ENCODE measurements around the gene MPDZ. TPM values are rescaled to one million over a fixed set of nuclear protein-coding genes. Genes with fewer than 3 reads are reported as not detected.

Gene MPDZ
- total RNA-seq, 4 donors from 2014 or later = 34.2 to 53.9 (median 45.1) TPM

GRCh38 chr9:13163287-13163686 is 116.2 kb downstream of the MPDZ start:
- DNase-seq = no peak
- WGBS, 2 donors = 84 to 85% methylated on average over 2 of the region's 2 CpGs
- H3K4me3 ChIP-seq (replicated peaks in 1 of 3) = no peak overlapping the region
- peaks cover 0 to 4% of the 10 kb centered on the region in 2 donors for H3K36me3 ChIP-seq
- H3K9me3 ChIP-seq = no peaks in the 10 kb centered on the region
- no peak for TF ChIP-seq POLR2A (IDR thresholded peaks at IDR 0.05)
- no peaks in the 10 kb centered on the region for H3K4me1 ChIP-seq
- intact Hi-C loops (cut with DNase I) = no loop called here
- H3K27ac ChIP-seq = no peak overlapping the region
- H3K27me3 ChIP-seq = no peaks in the 10 kb centered on the region

GRCh38 chr9:13160051-13160450 is 119.4 kb downstream of the MPDZ start:
- TF ChIP-seq POLR2A (IDR thresholded peaks at IDR 0.05) = no peak
- TF ChIP-seq, protein P1, sequence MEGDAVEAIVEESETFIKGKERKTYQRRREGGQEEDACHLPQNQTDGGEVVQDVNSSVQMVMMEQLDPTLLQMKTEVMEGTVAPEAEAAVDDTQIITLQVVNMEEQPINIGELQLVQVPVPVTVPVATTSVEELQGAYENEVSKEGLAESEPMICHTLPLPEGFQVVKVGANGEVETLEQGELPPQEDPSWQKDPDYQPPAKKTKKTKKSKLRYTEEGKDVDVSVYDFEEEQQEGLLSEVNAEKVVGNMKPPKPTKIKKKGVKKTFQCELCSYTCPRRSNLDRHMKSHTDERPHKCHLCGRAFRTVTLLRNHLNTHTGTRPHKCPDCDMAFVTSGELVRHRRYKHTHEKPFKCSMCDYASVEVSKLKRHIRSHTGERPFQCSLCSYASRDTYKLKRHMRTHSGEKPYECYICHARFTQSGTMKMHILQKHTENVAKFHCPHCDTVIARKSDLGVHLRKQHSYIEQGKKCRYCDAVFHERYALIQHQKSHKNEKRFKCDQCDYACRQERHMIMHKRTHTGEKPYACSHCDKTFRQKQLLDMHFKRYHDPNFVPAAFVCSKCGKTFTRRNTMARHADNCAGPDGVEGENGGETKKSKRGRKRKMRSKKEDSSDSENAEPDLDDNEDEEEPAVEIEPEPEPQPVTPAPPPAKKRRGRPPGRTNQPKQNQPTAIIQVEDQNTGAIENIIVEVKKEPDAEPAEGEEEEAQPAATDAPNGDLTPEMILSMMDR (IDR thresholded peaks at IDR 0.05) = no peak
- Histone ChIP-seq H3K27ac (no peak overlapping the region), H3K4me3 (replicated peaks in 1 of 3) (no peak overlapping the region), H3K9me3 (no peaks in the 10 kb centered on the region), H3K4me1 (no peaks in the 10 kb centered on the region), H3K36me3 (peaks cover 0 to 7% of the 10 kb centered on the region in 2 donors), H3K27me3 (no peaks in the 10 kb centered on the region)
- 100% methylated on average over 1 of the region's 1 CpG for WGBS, 2 donors
- intact Hi-C loops (cut with DNase I) = no loop called here
- no peak for DNase-seq

DNA sequence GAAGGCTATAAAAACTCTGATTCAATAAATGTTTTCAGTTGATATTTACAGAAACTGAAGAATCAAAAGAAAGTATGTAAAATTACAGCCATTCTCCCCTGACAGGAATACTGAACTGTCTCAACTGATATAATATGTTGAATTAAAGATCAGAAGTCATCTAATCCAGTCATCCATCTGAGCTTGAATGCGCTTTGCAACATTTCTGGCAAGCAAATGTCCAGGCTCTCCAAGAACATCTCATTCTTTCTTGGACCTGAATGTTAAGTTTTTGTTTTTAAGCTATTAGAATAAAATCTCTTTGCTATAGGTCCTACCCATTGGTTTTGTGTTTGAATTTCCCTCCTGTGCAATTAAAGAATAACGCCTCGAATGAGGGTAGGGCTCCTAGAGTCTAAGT is 120.5 kb downstream of the MPDZ start:
- Histone ChIP-seq H3K36me3 (peaks cover 0 to 7% of the 10 kb centered on the region in 2 donors), H3K27ac (no peak overlapping the region), H3K9me3 (no peaks in the 10 kb centered on the region), H3K4me3 (replicated peaks in 1 of 3) (no peak overlapping the region), H3K4me1 (no peaks in the 10 kb centered on the region), H3K27me3 (no peaks in the 10 kb centered on the region)
- no peak for DNase-seq
- TF ChIP-seq POLR2A (IDR thresholded peaks at IDR 0.05) = no peak
- TF ChIP-seq, protein P1 (IDR thresholded peaks at IDR 0.05) = no peak
- 71 to 75% methylated on average over 3 of the region's 3 CpGs for WGBS, 2 donors
- intact Hi-C loops (cut with DNase I) = no loop called here

DNA sequence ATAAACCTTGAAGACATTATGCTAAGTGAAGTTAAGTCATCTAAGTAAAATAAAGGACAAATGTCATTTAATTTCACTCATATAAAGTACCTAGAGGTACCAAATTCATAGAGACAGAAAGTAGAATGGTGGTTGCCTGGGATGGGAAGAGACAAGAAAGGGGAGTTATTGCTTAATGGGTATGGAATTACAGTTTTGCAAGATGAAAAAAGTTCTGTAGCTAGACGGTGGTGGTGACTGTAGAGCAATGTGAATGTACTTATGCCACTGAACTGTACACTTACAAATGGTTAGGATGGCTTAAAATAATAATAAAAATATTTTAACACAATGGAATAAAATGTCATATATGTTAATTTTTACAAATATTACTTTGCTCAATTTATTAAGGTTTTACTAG is 128.0 kb downstream of the MPDZ start:
- no peak for TF ChIP-seq POLR2A (IDR thresholded peaks at IDR 0.05)
- TF ChIP-seq, protein P1 (IDR thresholded peaks at IDR 0.05) = no peak
- peaks cover 0 to 4% of the 10 kb centered on the region in 2 donors for H3K36me3 ChIP-seq
- WGBS, 2 donors = 89 to 93% methylated on average over 1 of the region's 1 CpG
- no peaks in the 10 kb centered on the region for H3K9me3 ChIP-seq
- no peak for DNase-seq
- intact Hi-C loops (cut with DNase I) = no loop called here
- no peaks in the 10 kb centered on the region for H3K27me3 ChIP-seq
- no peaks in the 10 kb centered on the region for H3K4me1 ChIP-seq
- H3K4me3 ChIP-seq (replicated peaks in 1 of 3) = no peak overlapping the region
- H3K27ac ChIP-seq = no peak overlapping the region

DNA sequence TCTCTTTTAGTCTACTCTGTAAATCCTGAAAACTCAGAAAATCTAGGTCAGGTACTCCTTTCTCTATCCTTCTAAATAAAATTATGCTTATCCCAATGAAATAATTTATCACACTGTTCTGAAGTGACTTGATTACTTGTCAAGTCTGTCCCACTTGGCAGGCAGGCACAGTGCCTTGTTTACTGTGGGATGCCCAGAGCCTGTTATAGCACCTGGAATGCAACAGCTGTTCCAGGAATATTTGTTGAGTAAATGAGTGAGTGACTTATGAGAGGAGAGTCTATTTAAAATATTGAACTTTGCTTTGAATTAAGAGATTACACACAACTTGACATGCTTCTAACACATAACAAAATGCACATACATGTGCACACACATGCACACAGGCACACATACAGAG is 130.0 kb downstream of the MPDZ start:
- Histone ChIP-seq H3K9me3 (no peaks in the 10 kb centered on the region), H3K36me3 (peaks cover 0 to 4% of the 10 kb centered on the region in 2 donors), H3K4me3 (replicated peaks in 1 of 3) (no peak overlapping the region), H3K27me3 (no peaks in the 10 kb centered on the region), H3K4me1 (no peaks in the 10 kb centered on the region), H3K27ac (no peak overlapping the region)
- DNase-seq = no peak
- TF ChIP-seq POLR2A (IDR thresholded peaks at IDR 0.05) = no peak
- TF ChIP-seq, protein P1 (IDR thresholded peaks at IDR 0.05) = no peak
- intact Hi-C loops (cut with DNase I) = no loop called here

DNA sequence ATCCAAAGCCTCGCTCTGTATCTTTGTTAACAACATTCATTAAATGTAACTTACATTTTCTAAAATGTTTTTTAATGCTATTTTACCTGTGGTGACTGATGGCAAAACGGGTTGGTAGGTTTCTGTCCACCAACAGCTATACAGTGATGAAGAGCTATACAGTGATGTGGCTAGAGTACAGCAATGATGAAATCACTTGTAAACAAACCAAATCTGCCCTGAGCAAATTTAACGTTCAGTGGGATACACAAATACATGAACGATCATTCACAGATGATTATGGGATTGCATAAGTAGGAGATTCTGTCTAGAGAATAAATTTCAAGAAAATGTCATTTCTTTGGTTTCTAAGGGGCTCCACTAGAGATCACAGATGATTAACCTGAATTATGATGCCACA is 132.7 kb downstream of the MPDZ start:
- TF ChIP-seq, protein P1 (IDR thresholded peaks at IDR 0.05) = no peak
- no peak for TF ChIP-seq POLR2A (IDR thresholded peaks at IDR 0.05)
- Histone ChIP-seq H3K4me1 (no peaks in the 10 kb centered on the region), H3K27me3 (no peaks in the 10 kb centered on the region), H3K4me3 (replicated peaks in 1 of 3) (no peak overlapping the region), H3K36me3 (no peaks in the 10 kb centered on the region), H3K27ac (no peak overlapping the region), H3K9me3 (no peaks in the 10 kb centered on the region)
- intact Hi-C loops (cut with DNase I) = no loop called here
- DNase-seq = no peak
- 87% methylated on average over 4 of the region's 4 CpGs for WGBS, 2 donors

All from thyroid gland (tissue), 4 donors.